ENCODE data around the gene NEK7. TPM values are rescaled to one million over a fixed set of nuclear protein-coding genes. Genes with fewer than 3 reads are reported as not detected.
A peak's percentile ranks its signal among the peaks of the same experiment; 100 is the strongest.

Gene NEK7
- total and polyA plus RNA-seq, 4 experiments from 2014 or later: 53.5 to 63.8 (median 57.2) TPM

DNA sequence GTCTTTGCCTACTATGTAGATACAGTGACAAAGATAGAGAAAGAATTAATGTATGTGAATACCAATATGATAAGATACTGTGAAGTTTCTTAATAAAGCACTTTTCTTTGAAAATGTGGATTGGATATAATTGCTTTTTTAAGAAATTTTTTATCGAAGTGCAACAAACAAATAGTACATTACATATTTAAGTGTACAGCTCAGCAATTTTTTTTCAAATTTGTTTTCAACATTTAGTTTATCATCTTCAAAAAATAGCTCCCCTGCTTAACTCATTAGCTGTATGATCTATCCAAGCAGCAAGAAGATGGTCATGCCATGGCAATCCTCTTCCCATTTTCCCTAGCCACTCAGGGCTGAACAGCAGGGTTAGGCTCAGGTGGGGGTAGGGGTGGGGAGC lies 40.5 kb downstream of the NEK7 start:
- intact Hi-C loops (cut with micrococcal nuclease): no loop called here
- no peaks in the 10 kb centered on the region for H3K9me3 ChIP-seq (ENCODE audit: control insufficient read depth in 1 of 2, low read length in 2 of 2)
- H3K36me3 Mint-ChIP-seq: peaks cover 0 to under 1% of the 10 kb centered on the region in 2 donors
- no peak overlapping the region for H3K27ac ChIP-seq (ENCODE audit: low read depth, low read length)
- no peak overlapping the region for H3K4me3 Mint-ChIP-seq
- no peaks in the 10 kb centered on the region for H3K27me3 Mint-ChIP-seq
- POLR2A ChIA-PET (ENCODE audit: partially characterized antibody): interaction anchor here (1.0 to 2.5 kb wide), 3 partner anchors 9 to 31 kb away, joined by 3 to 7 read pairs (median 4); no protein-coding TSS in a partner anchor
- H3K36me3 ChIP-seq (ENCODE audit: insufficient read depth, low read length): no peaks in the 10 kb centered on the region
- no peak overlapping the region for H3K4me3 ChIP-seq (ENCODE audit: low read length in 2 of 2)
- H3K27me3 ChIP-seq (ENCODE audit: insufficient read depth, low read length): no peaks in the 10 kb centered on the region
- peaks cover 52 to 84% (median 70%) of the 10 kb centered on the region in 4 donors for H3K4me1 Mint-ChIP-seq
- no peak for DNase-seq
- H3K27ac Mint-ChIP-seq: peak overlapping the region in 4 of 7 donors; percentile 34 to 57 (median 46)
- no peaks in the 10 kb centered on the region for H3K9me3 Mint-ChIP-seq
- H3K4me1 ChIP-seq (ENCODE audit: insufficient read depth, low read length): peaks cover 74% of the 10 kb centered on the region
- CTCF ChIA-PET (ENCODE audit: partially characterized antibody): no interaction called here

DNA sequence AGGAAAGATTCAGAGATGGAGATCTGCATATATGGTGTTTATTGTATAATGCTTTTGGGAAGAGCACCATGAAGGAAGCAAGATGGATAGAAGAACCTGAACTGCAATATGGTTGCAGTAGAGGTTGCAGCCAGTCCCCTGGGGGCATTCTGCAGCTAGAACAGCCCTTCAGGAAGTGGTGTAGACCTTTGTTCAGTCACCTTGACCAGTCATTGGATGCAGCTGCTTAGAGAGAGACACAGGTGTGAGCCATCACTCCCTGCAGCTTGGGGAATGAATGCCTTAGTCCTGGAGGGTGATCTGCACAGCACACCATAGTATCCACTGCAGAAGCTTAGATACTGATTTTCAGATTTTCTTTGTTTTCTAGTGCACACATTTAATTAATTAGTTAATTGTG lies 42.3 kb downstream of the NEK7 start:
- Histone ChIP-seq H3K9me3 (ENCODE audit: control insufficient read depth in 1 of 2, low read length in 2 of 2) (no peaks in the 10 kb centered on the region), H3K4me1 (ENCODE audit: insufficient read depth, low read length) (peaks cover 74% of the 10 kb centered on the region), H3K27me3 (ENCODE audit: insufficient read depth, low read length) (no peaks in the 10 kb centered on the region), H3K36me3 (ENCODE audit: insufficient read depth, low read length) (no peaks in the 10 kb centered on the region), H3K27ac (ENCODE audit: low read depth, low read length) (no peak overlapping the region), H3K4me3 (ENCODE audit: low read length in 2 of 2) (no peak overlapping the region)
- Mint-ChIP-seq H3K4me3 (peak overlapping the region in 1 of 8 donors; percentile 7), H3K36me3 (peaks cover 2 to 5% of the 10 kb centered on the region in 2 donors), H3K27me3 (no peaks in the 10 kb centered on the region), H3K9me3 (no peaks in the 10 kb centered on the region), H3K4me1 (peaks cover 48 to 83% (median 67%) of the 10 kb centered on the region in 4 donors), H3K27ac (peak overlapping the region in 1 of 7 donors; percentile 84)
- POLR2A ChIA-PET (ENCODE audit: partially characterized antibody): interaction anchor here (0.6 to 1.4 kb wide), 3 partner anchors 14 to 61 kb away, joined by 3 to 6 read pairs (median 3); no protein-coding TSS in a partner anchor
- DNase-seq: no peak
- intact Hi-C loops (cut with micrococcal nuclease): no loop called here
- CTCF ChIA-PET (ENCODE audit: partially characterized antibody): interaction anchor here (0.6 to 0.8 kb wide), 2 partner anchors 168 to 298 kb away, joined by 3 read pairs; no protein-coding TSS in a partner anchor

DNA sequence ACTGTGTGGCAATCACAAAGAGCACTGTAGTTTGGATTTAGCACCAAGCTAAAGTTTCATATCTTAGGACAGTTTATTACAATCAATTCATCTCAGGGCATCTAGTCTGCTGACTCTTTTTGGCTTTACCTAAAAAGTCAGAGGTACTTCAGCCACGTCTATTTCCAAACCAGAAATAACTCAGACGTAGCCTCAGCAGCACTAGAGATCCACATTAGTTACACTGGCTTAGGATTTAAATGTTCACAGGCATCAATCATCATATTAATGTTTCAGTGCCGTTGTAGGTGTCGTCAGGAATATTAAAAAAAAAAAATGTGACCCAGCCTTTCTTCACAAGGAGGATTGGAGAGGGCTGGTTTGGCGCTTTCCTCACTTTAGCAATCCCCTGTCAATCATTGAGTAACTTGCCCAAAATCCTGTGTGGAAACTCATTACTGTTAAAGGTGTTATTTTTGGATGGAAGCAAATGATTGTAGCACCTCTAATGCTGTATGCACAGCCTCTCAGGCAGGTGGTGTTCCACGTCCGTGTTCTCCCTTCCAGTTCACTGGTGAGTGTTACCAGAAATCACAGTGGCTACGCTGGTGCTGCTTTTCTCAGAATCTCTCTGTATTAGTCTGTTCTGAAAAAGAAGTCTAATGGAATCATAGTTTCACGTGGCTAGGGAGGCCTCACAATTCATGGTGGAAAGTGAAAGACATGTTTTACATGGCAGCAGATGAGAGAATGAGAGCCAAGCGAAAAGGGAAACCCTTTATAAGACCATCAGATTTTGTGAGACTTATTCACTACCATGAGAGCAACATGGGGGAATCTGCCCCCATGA lies 45.4 kb downstream of the NEK7 start:
- intact Hi-C loops (cut with micrococcal nuclease): loop anchor here (2.0 kb wide), 1 partner anchor 45 kb away; the partner anchor contains the start of gene NEK7
- Mint-ChIP-seq H3K36me3 (peaks cover 2 to 8% of the 10 kb centered on the region in 2 donors), H3K27me3 (no peaks in the 10 kb centered on the region), H3K27ac (peak overlapping the region in 6 of 7 donors; percentile 43 to 81 (median 74)), H3K9me3 (no peaks in the 10 kb centered on the region), H3K4me1 (peaks cover 44 to 84% (median 63%) of the 10 kb centered on the region in 4 donors), H3K4me3 (peak overlapping the region in 7 of 8 donors; percentile 35 to 72 (median 62))
- no peak overlapping the region for H3K4me3 ChIP-seq (ENCODE audit: low read length in 2 of 2)
- H3K9me3 ChIP-seq (ENCODE audit: control insufficient read depth in 1 of 2, low read length in 2 of 2): no peaks in the 10 kb centered on the region
- H3K27ac ChIP-seq (ENCODE audit: low read depth, low read length): no peak overlapping the region
- ChIA-PET POLR2A (ENCODE audit: partially characterized antibody) (interaction anchor here (0.9 kb wide), 1 partner anchor 46 kb away, joined by 3 read pairs; no protein-coding TSS in a partner anchor), CTCF (ENCODE audit: partially characterized antibody) (interaction anchor here (1.0 kb wide), 1 partner anchor 10 kb away, joined by 3 read pairs; no protein-coding TSS in a partner anchor)
- H3K36me3 ChIP-seq (ENCODE audit: insufficient read depth, low read length): no peaks in the 10 kb centered on the region
- peaks cover 60% of the 10 kb centered on the region for H3K4me1 ChIP-seq (ENCODE audit: insufficient read depth, low read length)
- no peaks in the 10 kb centered on the region for H3K27me3 ChIP-seq (ENCODE audit: insufficient read depth, low read length)
- no peak for DNase-seq

DNA sequence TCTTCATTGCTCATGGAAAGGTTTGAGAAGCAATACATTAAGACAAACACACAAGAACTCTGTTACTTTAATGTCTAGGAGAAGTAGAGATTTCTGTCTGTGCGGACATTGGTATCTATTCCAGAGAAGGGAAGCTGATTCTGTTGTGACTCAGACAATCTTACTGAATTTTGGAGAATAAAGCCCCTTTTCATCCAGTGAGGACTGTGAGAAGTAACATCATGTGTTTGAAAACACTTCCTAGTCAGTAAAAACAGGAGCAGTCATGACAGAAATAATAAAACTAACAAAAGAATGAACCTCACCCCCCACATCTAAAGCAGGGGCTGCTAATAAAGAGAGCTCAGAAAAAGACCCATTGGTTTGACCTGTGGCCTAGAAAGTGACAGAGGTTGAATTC lies 46.6 kb downstream of the NEK7 start:
- intact Hi-C loops (cut with micrococcal nuclease): loop anchor here (2.0 kb wide), 1 partner anchor 47 kb away; the partner anchor contains the start of gene NEK7
- Histone ChIP-seq H3K9me3 (ENCODE audit: control insufficient read depth in 1 of 2, low read length in 2 of 2) (no peaks in the 10 kb centered on the region), H3K27me3 (ENCODE audit: insufficient read depth, low read length) (no peaks in the 10 kb centered on the region), H3K4me3 (ENCODE audit: low read length in 2 of 2) (no peak overlapping the region), H3K4me1 (ENCODE audit: insufficient read depth, low read length) (peaks cover 55% of the 10 kb centered on the region), H3K36me3 (ENCODE audit: insufficient read depth, low read length) (no peaks in the 10 kb centered on the region), H3K27ac (ENCODE audit: low read depth, low read length) (no peak overlapping the region)
- H3K27ac Mint-ChIP-seq: peak overlapping the region in 3 of 7 donors; percentile 19 to 25 (median 23)
- H3K4me3 Mint-ChIP-seq: peak overlapping the region in 2 of 8 donors; percentile 38 to 51
- H3K9me3 Mint-ChIP-seq: no peaks in the 10 kb centered on the region
- ChIA-PET CTCF (ENCODE audit: partially characterized antibody) (no interaction called here), POLR2A (ENCODE audit: partially characterized antibody) (no interaction called here)
- H3K4me1 Mint-ChIP-seq: peaks cover 48 to 82% (median 64%) of the 10 kb centered on the region in 4 donors
- no peak for DNase-seq
- no peaks in the 10 kb centered on the region for H3K27me3 Mint-ChIP-seq
- H3K36me3 Mint-ChIP-seq: peaks cover 2 to 8% of the 10 kb centered on the region in 2 donors

DNA sequence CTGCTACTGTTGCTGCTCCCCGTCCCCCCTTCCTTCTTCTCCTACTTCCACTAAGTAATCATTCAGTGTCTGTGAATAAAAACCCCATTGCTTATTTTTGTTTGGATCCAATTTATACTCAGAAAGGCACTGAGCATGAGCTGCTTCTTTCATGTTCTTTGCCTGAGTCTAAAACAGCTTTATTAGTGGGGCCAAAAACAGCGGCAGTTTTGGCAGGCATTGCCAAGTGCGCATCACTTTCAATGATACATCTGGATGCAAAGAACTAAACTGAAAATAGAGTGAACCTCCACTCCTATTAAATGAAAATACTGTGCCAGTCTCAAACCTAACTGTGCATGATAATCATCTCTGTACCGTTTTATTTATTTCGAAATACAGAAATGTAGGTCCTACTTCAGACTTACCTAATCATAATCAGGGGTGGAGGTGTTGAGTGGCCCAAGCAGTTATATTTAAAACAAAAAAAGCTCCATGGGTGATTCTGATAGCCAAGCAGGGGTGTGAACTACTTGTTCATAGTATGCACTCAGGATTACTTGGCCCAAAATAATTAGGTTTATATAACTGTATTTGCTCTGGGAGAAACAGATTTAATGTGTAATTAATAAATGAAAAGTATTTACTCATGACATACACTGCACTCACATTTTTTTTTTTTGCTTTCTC lies 48.4 kb downstream of the NEK7 start:
- H3K9me3 Mint-ChIP-seq: no peaks in the 10 kb centered on the region
- H3K9me3 ChIP-seq (ENCODE audit: control insufficient read depth in 1 of 2, low read length in 2 of 2): no peaks in the 10 kb centered on the region
- H3K4me1 ChIP-seq (ENCODE audit: insufficient read depth, low read length): peaks cover 38% of the 10 kb centered on the region
- no peak overlapping the region for H3K4me3 Mint-ChIP-seq
- H3K27ac Mint-ChIP-seq: peak overlapping the region in 4 of 7 donors; percentile 7 to 68 (median 45)
- no peak overlapping the region for H3K27ac ChIP-seq (ENCODE audit: low read depth, low read length)
- ChIA-PET CTCF (ENCODE audit: partially characterized antibody) (interaction anchor here (0.7 kb wide), 1 partner anchor 12 kb away, joined by 3 read pairs; no protein-coding TSS in a partner anchor), POLR2A (ENCODE audit: partially characterized antibody) (no interaction called here)
- peaks cover 2 to 8% of the 10 kb centered on the region in 2 donors for H3K36me3 Mint-ChIP-seq
- no peak for DNase-seq
- no peaks in the 10 kb centered on the region for H3K27me3 ChIP-seq (ENCODE audit: insufficient read depth, low read length)
- H3K4me1 Mint-ChIP-seq: peaks cover 36 to 71% (median 54%) of the 10 kb centered on the region in 4 donors
- H3K36me3 ChIP-seq (ENCODE audit: insufficient read depth, low read length): no peaks in the 10 kb centered on the region
- H3K27me3 Mint-ChIP-seq: no peaks in the 10 kb centered on the region
- intact Hi-C loops (cut with micrococcal nuclease): no loop called here
- H3K4me3 ChIP-seq (ENCODE audit: low read length in 2 of 2): no peak overlapping the region

DNA sequence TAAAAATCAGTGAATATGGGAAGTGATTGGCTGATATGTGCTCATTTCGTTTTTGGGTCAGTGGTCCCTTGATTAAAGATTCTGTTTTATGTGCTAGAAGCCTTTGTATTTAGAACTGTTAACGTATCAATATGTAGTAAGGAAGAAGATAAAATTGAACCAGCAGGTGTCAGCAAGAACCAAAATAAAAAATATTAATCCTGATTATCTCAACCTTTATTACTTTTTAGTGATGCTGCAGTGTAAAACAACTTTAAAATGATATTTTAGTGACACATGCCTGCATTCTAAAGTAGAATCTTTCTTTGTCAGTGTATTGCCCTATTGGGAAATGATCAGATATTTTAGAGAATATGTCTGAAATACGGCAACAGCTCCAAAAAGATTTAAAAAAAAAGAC lies 49.5 kb downstream of the NEK7 start:
- H3K36me3 ChIP-seq (ENCODE audit: insufficient read depth, low read length): no peaks in the 10 kb centered on the region
- H3K27ac ChIP-seq (ENCODE audit: low read depth, low read length): no peak overlapping the region
- peaks cover 32% of the 10 kb centered on the region for H3K4me1 ChIP-seq (ENCODE audit: insufficient read depth, low read length)
- no peaks in the 10 kb centered on the region for H3K9me3 Mint-ChIP-seq
- CTCF ChIA-PET (ENCODE audit: partially characterized antibody): no interaction called here
- no peak overlapping the region for H3K4me3 ChIP-seq (ENCODE audit: low read length in 2 of 2)
- no peaks in the 10 kb centered on the region for H3K27me3 Mint-ChIP-seq
- no peaks in the 10 kb centered on the region for H3K27me3 ChIP-seq (ENCODE audit: insufficient read depth, low read length)
- no peaks in the 10 kb centered on the region for H3K9me3 ChIP-seq (ENCODE audit: control insufficient read depth in 1 of 2, low read length in 2 of 2)
- DNase-seq: no peak
- H3K4me1 Mint-ChIP-seq: peaks cover 36 to 59% (median 46%) of the 10 kb centered on the region in 4 donors
- peaks cover 2 to 10% of the 10 kb centered on the region in 2 donors for H3K36me3 Mint-ChIP-seq
- intact Hi-C loops (cut with micrococcal nuclease): no loop called here
- POLR2A ChIA-PET (ENCODE audit: partially characterized antibody): no interaction called here
- H3K4me3 Mint-ChIP-seq: no peak overlapping the region
- no peak overlapping the region for H3K27ac Mint-ChIP-seq

GRCh38 chr1:198211696-198212095 lies 54.9 kb downstream of the NEK7 start:
- no peak overlapping the region for H3K27ac ChIP-seq (ENCODE audit: low read depth, low read length)
- no peaks in the 10 kb centered on the region for H3K27me3 ChIP-seq (ENCODE audit: insufficient read depth, low read length)
- H3K4me3 ChIP-seq (ENCODE audit: low read length in 2 of 2): no peak overlapping the region
- H3K36me3 Mint-ChIP-seq: peaks cover 14 to 28% of the 10 kb centered on the region in 2 donors
- intact Hi-C loops (cut with micrococcal nuclease): no loop called here
- H3K27me3 Mint-ChIP-seq: no peaks in the 10 kb centered on the region
- H3K4me3 Mint-ChIP-seq: no peak overlapping the region
- H3K9me3 Mint-ChIP-seq: peaks cover 0 to 24% (median 15%) of the 10 kb centered on the region in 8 donors
- ChIA-PET CTCF (ENCODE audit: partially characterized antibody) (interaction anchor here (1.0 kb wide), 1 partner anchor 10 kb away, joined by 3 read pairs; no protein-coding TSS in a partner anchor), POLR2A (ENCODE audit: partially characterized antibody) (no interaction called here)
- DNase-seq: no peak
- H3K9me3 ChIP-seq (ENCODE audit: control insufficient read depth in 1 of 2, low read length in 2 of 2): no peaks in the 10 kb centered on the region
- peaks cover 14 to 23% (median 21%) of the 10 kb centered on the region in 4 donors for H3K4me1 Mint-ChIP-seq
- H3K4me1 ChIP-seq (ENCODE audit: insufficient read depth, low read length): no peaks in the 10 kb centered on the region
- no peaks in the 10 kb centered on the region for H3K36me3 ChIP-seq (ENCODE audit: insufficient read depth, low read length)
- H3K27ac Mint-ChIP-seq: no peak overlapping the region
